ENCODE results near the gene OR4K14.

GRCh38 chr14:20035938-20036337 is 16.8 kb upstream of the OR4K14 start, which contains the start of gene OR4K13:
- TF ChIP-seq CTCF (IDR thresholded peaks at IDR 0.05) (no peak), POLR2A (IDR thresholded peaks at IDR 0.05; ENCODE audit: low read depth) (no peak), POLR2AphosphoS5 (IDR thresholded peaks at IDR 0.05) (no peak), EP300 (IDR thresholded peaks at IDR 0.05) (no peak)
